Mesenteric fat pad (tissue), 1 donor: Measurements from ENCODE around the gene ZNF195. TPM values are rescaled to one million over a fixed set of nuclear protein-coding genes. Genes with fewer than 3 reads are reported as not detected.
"Not testable (repeated sequence)": the region's sequence is repeated elsewhere in the genome, so short reads cannot be mapped to it uniquely, and the experiment has no call there.

ENCODE experiments used
- DNase-seq: peaks from one replicate; pipeline ENCODE4 v3.0.0-alpha.2; 2020; ENCODE audit warnings: low spot score
- long read RNA-seq: library from polyadenylated mRNA; unstranded; transcript quantifications from one replicate; pipeline ENCODE4 v2.0.0, GENCODE V29; 2020
- total RNA-seq: library from RNA; stranded (reverse); fragmentation: NEBNext Ultra II Directional; extraction: Animal tissue kit (Norgen Biotek cat#: 25700); gene quantifications from one replicate; pipeline ENCODE4 v1.2.1, GENCODE V29; 2021
- donor health status: DM: yes; HTN: yes; CAD: no.

Gene ZNF195
- total RNA-seq = 20.0 TPM
- long read RNA-seq, transcript ZNF195-204 (4 exons, 2,970 nt) = major isoform, 21 of 47 reads
- long read RNA-seq, transcript ZNF195-201 (5 exons, 2,021 nt) = minor isoform, 6 of 47 reads
- long read RNA-seq, partial matches to known transcripts = 0 of 47 reads
- long read RNA-seq, other reads (novel, unspliced or antisense) = 17 of 47 reads

DNA sequence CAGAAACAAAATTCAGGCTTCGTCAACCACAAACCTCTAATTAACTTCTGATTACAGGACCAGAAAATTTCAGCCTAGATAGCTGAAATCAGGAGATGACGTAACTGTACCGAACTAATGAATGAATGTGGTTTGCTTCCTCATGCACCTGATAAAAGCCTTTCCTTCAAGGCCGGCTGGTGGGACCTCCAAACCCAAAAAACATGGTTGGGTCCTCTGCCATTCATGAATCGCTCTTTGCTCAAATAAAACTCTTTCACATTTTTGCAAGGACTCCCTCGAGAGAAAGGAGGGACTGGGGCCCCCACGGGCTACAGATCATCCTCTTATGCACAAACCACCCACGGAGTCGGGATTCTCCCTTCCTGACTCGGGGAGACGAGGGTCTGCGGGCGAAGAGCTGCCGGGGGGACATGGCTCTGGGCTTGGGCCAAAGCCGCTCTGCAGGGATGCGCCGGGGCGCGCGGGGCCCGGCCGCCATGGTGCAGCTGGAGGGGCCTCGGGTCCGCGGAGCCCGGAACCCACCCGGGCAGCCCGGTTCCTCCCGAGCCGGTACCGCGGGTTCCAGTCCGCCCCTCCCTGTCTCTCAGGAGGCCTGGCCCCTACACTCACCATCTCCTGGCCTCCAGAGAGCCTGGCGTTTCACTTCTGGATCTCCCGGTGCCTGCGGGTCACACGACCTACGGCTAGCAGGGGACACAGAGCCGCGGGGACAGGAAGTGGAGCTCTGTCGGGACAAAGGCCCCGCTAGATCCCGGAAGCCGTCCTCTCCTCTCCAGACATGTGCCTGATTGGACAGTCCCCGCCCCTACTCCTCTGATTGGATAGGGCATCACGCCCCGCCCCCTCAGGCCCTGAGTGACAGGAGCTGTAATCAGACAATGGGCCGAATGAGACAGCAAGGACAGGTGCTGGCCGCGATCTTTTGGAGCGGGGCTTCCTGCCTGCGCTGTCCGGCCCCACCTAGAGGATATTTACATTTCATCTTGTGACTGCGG lies at the start of gene ZNF195:
Gene ZNF195 (minus strand): TSS at position 721 of the 998 bp plus-strand sequence. CDS start 106 bp downstream, at position 615.
- DNase-seq = peak; percentile 97

DNA sequence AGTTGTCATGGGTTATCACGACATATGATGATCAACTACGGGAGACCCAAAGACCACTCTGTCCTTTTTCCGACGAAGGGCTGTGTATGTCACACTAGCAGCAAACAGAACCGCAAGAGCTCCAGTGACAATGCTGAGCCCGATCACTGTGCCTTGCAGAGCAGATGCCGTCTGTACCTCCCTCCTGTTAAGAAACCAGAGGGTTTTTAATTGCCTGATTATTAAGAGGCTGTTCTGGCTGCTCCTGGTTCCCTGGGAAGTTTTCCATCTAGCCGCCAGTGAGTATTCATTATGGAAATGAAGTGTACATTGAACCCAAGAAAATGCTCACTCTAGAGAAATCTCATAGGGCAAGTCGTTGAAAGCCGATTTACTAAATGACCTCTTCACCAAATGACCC lies 49.1 kb upstream of the ZNF195 start:
- DNase-seq = not testable (repeated sequence)

DNA sequence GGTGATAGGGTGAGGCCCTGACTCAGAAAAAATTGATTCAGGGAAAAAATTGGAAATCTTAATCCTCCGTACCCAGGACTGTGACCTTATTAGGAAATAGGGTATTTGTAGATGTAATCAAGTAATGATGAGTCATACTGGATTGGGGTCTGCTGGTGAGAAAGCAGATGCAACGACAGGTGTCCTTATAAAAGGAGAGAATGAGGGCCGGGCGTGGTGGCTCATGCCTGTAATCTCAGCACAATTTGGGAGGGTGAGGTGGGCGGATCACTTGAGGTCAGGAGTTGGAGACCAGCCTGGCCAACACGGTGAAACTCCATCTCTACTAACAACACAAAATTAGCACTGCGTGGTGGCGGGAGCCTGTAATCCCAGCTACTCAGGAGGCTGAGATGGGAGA lies 47.6 kb upstream of the ZNF195 start:
- not testable (repeated sequence) for DNase-seq

DNA sequence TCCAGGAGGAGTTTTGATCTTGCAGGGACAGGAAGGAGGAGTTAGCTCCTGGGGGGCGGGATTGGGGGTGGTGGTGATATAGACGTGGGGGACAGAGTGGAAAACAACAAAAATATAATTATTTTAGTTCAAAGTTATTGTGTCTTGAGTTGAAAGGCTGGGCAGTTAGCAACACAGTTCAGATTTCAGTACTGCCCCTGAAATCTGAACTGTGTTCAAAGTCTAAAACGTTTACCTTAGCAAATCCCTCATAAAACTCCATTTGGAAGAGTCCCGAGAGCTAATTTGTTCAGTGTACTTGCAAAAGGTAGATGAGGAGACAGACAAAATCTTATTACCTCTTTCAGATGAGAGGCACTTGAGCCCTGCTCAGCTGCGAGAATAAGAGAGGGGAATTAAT lies 45.0 kb upstream of the ZNF195 start:
- not testable (repeated sequence) for DNase-seq

DNA sequence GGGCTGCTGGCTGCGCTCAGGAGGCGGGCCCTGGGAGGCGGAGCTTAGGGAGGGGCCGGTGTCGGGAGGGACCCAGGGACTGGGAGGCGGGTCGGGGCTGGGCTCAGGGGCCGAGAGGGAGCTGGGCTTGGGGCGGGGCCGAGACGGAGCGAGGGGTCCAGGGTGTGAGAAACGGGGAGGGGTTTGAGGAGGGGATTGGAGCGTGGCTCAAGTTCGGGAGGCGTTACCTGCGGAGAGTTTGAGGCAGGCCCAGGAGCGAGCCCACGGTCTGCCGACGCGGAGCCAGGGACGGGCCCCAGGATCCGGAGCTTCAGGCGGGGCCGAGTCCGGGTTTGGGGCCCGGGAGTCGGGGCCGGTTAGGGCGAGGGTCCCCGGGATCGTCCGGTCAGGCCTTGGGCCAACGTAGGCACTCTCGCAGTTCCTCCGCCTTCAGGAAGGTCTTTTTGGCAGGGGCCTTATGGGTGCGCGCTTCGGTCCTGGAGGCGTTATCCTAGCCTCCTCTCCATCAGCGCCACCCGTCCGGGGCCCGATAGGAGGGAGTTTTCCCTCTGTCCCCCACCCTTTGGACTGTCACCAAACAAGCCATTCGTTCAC lies 44.3 kb upstream of the ZNF195 start:
- not testable (repeated sequence) for DNase-seq

DNA sequence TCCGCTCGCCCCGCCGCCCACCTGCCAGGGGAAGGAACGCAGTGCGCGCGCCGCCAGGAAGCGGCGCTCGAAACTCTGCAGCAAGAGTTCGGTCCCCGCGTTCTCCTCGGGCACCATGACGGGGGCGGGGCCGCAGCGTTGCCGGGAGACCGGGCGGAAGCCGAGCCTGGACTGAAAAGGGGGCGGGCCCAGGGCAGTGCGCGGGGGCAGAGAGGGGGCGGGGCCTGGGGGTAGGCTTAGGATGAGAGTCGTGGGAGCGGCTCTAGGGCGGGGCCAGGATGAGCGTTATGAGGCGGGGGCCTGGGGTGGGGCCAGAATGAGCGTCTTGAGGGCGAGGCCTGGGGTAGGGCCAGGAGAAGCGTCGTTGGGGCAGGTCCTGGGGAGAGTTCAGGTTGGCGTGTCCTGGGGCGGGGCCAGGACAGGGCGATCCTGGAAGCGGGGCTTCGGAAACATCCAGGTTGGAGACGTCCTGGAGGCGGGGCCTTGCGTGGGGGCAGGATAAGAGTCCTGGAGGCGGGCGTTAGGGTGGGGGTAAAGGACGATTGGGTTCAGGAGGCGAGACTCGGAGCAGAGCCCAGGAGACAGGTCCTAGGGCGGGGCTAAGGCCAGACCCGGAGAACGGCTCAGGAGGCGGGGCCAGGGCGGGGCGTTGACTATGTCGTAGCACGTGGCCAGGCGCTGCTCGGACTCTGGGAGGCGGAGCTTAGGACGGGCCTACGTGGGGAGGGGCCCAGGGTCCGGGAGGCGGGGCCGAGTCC lies 43.6 kb upstream of the ZNF195 start:
- DNase-seq = peak; percentile 99

DNA sequence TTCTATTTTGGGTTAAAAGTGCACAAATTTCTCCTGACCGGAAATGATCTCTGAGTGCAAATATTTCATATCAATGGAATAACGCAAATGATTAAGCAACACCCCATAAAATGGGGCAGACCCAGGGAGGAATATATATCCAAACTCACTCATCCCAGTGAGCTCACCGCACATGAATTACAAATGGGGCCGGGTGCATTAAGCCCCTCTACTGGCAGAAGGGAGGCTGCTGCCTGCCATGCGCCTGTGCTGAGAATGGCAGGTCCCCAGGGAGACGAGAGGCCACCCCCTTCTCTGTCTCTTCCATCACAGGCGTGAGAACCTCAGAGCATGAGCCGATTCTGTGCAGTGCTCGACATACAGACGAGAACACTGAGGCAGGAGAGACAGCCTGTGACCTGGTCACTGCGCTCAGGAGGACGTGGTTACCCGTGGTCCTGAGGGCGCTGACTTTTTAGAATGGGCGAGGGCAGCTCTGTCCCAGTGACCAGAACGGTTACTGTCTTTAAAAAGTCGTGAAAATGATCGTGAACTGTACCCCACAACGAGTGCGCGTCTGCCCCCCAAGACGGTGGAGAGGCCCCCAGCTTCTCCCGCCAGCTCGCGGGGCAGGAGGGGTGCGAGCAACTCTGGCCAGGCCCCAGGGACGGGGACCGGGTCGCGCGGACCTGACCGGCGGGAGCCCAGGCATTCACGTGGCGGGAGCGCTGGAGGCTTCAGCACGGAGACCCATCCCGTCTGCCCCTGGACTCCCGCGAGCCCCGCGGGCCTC lies 42.8 kb upstream of the ZNF195 start:
- DNase-seq = not testable (repeated sequence)

DNA sequence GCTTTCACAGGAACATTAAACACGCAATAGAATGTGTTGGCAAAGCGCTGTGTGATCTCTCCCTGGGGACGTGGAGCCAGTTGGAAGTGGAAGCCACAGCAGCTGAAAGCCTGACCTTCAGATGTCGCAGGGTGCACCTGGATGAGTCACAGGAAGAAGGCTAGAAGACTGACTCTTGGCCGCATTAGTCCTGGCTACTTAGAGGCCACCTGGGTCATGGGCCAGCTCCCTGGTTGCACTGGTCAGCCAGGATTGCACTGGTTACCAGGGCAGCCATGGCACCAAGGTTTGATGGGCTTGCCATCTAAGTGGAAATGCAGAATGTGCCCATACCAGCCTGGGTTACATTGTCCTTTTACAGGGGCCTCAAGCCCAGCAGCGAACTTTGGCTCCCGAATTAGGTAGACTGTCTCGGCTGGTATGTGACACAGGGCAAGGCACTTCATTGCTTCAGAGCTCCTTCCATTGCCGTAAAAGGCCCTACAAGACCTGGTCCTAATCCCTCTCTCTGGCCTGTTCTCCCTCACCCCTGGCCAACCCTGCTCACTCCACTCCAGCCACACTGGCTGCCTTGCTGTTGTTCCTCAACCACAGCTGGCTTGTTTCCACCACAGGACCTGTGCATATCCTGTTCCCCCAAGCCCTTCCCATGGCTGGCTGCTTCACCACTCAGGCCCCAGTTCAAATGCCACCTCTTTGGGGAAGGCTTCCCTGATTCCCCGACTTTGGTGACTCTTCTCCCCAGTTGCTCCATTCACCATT lies 41.5 kb upstream of the ZNF195 start:
- DNase-seq = not testable (repeated sequence)

DNA sequence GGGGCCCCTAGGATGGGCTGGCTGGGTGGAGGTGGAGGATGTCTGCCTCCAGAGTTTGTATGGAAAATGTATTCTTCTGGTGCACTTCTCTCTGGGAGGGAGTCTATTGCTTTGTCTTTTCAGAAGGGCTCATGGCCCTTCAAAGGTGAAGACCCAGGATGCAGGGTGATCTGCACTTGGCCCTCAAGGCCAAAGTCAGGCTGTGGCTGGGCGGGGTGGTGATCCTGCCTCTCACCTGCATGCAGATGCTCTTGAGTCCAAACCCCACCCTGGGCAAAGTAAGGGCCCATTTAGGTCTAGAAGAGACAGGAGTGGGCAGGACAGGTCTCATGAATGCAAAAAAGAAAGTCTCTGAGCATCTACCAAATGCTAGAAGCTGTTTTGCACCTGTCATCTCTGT lies 40.5 kb upstream of the ZNF195 start:
- DNase-seq = not testable (repeated sequence)

DNA sequence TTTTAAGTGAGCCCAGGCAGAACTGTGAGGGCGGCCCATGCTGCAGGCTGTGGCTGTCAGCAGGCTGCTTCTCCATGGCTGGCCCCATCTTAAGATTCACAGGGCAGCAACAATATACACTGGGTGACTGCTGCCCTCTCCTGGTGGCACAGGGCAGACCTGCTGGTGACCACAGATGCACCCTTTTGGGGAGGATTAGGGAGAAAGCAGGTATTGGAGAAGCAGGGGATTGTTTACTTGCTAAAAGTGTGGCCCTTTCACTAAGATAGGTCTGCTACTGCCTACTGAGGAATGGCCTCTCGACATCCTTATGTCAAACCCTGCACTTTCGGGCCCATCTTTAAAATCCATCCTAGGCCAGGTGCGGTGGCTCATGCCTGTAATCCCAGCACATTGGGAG lies 38.1 kb upstream of the ZNF195 start:
- not testable (repeated sequence) for DNase-seq

DNA sequence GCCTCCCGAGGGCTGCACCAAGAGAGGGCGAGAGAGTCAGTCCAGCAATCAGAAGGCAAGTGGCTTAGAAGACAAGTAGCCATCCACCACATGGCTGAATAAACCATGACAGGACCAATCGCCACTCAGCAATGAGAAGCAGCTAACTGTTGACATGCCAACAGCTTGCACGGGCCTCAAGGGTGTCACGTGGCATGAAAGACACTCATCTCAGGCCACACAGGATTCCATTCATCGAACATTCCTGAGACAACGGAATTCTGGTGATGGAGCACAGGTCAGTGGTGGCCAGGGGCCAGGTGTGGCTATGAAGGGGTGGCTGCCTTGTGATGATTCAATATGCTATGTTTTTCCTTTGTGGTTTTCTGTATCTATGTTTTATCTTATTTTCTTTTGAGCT lies 36.4 kb upstream of the ZNF195 start:
- not testable (repeated sequence) for DNase-seq

DNA sequence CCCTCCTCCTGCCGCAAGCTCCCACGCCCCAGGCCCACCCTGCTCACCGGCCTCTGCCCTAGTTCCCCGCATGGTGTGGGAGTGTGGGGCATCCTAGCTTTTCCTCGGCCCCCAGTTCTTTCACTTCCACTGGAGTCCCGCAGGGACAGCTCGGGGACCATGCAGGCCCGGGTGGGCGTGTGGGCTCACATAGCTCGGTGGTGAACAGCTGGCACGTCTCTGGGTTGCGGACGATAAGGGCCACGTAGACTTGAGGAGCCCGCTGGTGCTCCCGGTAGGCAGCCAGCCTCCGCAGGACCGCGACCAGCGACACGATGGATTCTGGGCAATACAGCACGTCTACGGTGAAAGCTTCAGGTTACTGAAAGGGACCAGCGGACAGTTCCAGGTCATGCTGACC lies 34.7 kb upstream of the ZNF195 start:
- DNase-seq = not testable (repeated sequence)

DNA sequence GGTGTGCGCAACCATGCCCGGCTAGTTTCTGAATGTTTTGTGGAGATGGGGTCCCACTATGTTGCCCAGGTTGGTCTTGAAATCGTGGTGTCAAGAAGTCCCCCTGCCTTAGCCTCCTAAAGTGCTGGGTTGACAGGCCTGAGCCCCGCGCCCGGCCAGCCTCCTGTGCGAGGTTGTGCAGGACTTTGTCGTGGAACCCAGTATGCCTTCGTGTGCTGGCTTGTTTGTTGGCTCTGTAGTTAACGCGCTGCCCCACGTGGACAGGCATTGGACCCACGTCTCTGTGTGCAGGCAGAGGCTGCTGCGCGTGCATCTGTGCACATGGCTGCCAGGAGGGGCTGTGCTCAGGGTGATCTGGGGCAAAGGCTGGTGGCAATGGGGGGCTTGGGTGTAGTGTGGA lies 33.9 kb upstream of the ZNF195 start:
- no peak for DNase-seq

DNA sequence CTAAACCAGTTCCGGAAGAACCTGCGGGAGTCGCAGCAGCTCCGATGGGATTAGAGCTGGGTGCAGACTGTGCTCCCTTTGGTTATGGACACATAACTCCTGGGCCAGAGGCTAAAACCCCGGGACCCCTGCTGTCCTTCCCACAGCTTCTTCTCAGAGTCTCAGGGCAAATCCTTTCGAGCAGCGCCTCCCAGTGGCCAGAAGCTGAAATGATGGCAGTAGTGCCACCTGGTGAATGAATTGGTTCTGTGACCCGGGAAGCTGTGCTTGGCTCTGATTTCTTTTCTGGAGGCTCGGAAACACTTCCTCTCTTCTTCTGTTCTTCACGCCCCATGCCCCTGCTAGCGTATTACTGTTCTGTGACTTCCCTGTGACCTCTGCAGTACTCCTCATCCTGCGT lies 29.8 kb upstream of the ZNF195 start:
- not testable (repeated sequence) for DNase-seq

DNA sequence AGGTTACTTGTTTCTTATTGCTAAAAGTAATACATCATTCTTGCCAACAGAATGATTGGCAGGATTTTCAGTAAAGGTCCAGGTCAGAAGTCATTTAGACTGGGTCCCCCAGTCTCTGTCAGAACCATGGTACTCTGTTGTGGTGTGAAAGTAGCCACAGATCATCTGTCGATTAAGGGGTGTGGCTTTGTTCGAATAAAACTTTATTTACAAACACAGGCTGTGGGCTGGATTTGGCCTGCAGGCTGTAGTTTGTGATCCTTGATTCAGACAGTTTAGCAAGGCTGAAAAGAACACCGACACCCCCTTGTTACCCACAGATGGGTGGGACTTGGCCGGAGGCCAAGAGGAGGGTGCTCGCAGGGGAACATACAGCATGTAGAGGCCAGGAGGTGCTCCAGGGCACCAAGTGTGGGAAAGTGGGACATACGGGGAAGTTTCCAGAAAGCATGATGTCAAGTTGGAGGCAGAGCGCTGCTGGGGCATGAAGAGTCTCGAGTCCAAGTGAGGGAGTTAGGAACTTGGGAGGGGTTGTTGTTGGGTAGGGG lies 29.2 kb upstream of the ZNF195 start:
- DNase-seq = not testable (repeated sequence)

DNA sequence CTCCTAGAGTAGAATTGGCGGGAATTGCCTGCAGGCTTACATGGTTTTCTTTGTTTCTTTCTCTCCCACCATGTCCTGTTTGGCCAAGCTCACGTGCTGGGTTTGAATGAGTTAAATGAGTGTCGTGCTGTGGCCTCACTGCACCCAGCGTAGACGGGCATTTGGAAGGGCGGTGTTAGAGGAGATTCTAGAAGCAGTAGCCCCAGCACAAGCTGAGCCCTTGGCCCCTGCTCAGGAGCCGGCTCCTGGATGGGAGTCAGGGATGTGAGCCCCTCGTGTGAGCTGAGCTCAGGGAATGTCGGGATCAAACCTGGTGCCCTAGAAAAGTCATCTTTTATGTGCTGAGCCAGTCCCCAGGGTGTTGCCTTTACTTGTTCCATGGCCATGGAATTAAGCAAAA lies 28.0 kb upstream of the ZNF195 start:
- DNase-seq = not testable (repeated sequence)

DNA sequence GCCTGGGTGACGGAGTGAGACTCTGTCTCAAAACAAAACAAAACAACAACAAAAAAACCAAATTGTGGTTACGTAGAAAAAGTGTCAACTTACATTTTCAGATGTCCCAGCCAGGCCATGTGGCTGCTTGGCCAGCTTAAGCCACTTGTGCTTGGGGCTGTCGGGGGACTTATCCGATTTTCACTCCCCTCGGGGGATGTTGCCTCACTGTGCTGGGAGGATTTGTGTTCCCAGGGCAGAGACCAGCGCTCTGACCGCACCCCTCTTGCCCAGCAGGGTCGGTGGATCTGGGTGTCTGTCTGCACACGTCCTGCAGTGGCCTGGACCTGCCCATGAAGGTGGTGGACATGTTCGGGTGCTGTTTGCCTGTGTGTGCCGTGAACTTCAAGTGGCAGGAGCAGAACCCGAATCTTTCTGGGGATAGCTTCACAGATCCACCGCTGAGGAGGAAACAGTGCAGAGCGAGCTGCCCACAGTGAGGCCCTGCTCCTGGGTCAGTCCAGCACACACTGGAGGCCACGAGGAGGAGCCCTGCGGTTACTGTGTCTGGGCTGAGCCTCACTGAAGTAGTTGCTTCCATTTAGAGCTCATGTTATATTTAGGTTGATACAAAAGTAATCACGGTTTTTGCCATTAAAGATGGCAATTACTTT lies 27.4 kb upstream of the ZNF195 start:
- not testable (repeated sequence) for DNase-seq

DNA sequence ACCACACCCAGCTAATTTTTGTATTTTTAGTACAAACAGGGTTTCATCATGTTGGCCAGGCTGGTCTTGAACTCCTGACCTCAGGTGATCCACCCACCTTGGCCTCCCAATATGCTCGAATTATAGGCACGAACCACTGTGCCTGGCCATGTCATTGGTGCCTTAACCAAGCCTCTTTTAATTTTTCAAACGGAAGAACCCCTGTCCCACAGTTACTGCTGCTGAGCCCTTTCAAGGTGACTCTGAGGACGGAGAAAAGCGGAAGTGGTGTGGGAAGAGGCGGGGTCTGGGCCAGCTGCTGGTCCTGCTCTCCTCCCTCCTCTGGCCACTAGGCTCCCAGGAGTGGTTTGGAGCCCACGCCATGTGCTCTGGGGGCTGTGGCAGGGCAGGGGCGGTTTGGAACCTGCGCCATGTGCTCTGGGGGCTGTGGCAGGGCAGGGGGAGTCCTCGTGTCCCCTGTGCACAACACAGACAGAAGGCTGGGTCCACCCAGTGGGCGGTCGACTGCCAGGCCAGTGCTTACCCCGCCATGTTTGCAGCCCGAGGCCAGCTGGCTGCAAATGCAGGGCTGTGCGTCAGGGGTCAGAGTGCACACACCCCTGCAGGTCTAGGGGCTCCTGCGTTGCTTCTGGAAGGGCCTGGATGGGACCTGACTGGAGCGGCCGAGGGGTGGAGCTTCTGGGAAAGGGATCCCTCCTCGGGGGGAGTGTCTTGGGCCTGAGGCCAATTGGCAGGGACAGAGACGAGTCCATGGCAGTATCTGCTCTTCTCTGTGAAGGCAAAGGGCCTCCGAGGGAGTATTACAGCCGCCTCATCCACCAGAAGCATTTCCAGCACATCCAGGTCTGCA lies 25.4 kb upstream of the ZNF195 start:
- not testable (repeated sequence) for DNase-seq
